Glutamatergic neuron (in vitro differentiated cells): ENCODE measurements around the gene SUGCT. TPM values are rescaled to one million over a fixed set of nuclear protein-coding genes. Genes with fewer than 3 reads are reported as not detected.

Experiments
- DNase-seq: peaks from one replicate; pipeline ENCODE4 v3.0.0; 2022
- H3K27ac Mint-ChIP-seq: one replicate; pipeline ENCODE4 v1.8.0; 2020; ENCODE audit warnings: mild to moderate bottlenecking, mixed read lengths, inconsistent platforms; ENCODE audit not compliant: unreplicated experiment
- H3K27me3 Mint-ChIP-seq: one replicate; pipeline ENCODE4 v1.8.0; 2020; ENCODE audit warnings: mild to moderate bottlenecking, moderate library complexity, mixed read lengths, inconsistent platforms; ENCODE audit not compliant: unreplicated experiment
- H3K36me3 Mint-ChIP-seq: one replicate; pipeline ENCODE4 v1.8.0; 2020; ENCODE audit warnings: mild to moderate bottlenecking, mixed read lengths, inconsistent platforms; ENCODE audit not compliant: unreplicated experiment
- H3K4me1 Mint-ChIP-seq: one replicate; pipeline ENCODE4 v1.8.0; 2020; ENCODE audit warnings: mild to moderate bottlenecking, low read depth, mixed read lengths, inconsistent platforms; ENCODE audit not compliant: unreplicated experiment
- H3K4me3 Mint-ChIP-seq: one replicate; pipeline ENCODE4 v1.8.0; 2020; ENCODE audit warnings: mild to moderate bottlenecking, mixed read lengths, inconsistent platforms; ENCODE audit not compliant: unreplicated experiment
- H3K9me3 Mint-ChIP-seq: one replicate; pipeline ENCODE4 v1.8.0; 2020; ENCODE audit warnings: mild to moderate bottlenecking, moderate library complexity, mixed read lengths, inconsistent platforms; ENCODE audit not compliant: unreplicated experiment
- total RNA-seq: library from RNA; stranded (reverse); fragmentation: NEBNext Ultra II Directional; extraction: Animal tissue kit (Norgen Biotek cat#: 25700); gene quantifications from one replicate; pipeline ENCODE4 v1.2.1, GENCODE V29; 2021; ENCODE audit not compliant: unreplicated experiment
- TF ChIP-seq, protein P1 (sequence below): fragments of 200-600 bp; sonication (generic); IDR thresholded peaks from one replicate; pipeline ENCODE4 v1.5.0; 2021; ENCODE audit not compliant: partially characterized antibody, unreplicated experiment

Gene SUGCT
- total RNA-seq, 1 donor from 2014 or later = 1.2 TPM

DNA sequence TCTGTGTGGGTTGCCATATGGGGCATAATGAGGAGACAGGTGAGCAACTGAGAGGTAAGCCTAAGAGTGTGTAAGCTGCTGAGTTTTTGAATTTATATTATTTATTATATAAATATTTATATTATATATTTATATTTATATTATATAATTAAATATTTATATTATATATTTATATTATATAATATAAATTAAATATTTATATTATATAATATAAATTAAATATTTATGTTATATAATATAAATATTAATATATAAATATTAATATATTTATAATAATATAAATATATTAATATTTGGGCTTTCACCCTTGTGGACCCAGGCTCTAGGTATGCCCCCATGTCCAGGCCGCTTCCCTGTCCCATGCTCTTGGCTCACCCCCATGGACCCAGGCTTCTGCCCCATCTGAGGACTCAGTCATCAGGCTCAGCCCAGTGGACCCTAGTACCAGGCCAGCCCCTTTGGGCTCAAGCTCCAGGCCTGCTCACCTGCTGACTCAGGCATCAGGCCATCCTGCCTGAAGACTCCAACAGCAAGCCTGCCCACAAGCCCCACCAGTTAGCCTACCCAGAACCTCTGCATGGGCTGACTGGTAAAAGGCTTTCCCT is 755.4 kb downstream of the SUGCT start:
- DNase-seq = no peak
- Mint-ChIP-seq H3K36me3 (peaks cover 14% of the 10 kb centered on the region), H3K27ac (no peak overlapping the region), H3K27me3 (no peaks in the 10 kb centered on the region), H3K4me3 (no peak overlapping the region), H3K4me1 (no peaks in the 10 kb centered on the region), H3K9me3 (peaks cover 2% of the 10 kb centered on the region)
- TF ChIP-seq, protein P1, sequence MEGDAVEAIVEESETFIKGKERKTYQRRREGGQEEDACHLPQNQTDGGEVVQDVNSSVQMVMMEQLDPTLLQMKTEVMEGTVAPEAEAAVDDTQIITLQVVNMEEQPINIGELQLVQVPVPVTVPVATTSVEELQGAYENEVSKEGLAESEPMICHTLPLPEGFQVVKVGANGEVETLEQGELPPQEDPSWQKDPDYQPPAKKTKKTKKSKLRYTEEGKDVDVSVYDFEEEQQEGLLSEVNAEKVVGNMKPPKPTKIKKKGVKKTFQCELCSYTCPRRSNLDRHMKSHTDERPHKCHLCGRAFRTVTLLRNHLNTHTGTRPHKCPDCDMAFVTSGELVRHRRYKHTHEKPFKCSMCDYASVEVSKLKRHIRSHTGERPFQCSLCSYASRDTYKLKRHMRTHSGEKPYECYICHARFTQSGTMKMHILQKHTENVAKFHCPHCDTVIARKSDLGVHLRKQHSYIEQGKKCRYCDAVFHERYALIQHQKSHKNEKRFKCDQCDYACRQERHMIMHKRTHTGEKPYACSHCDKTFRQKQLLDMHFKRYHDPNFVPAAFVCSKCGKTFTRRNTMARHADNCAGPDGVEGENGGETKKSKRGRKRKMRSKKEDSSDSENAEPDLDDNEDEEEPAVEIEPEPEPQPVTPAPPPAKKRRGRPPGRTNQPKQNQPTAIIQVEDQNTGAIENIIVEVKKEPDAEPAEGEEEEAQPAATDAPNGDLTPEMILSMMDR = no peak

DNA sequence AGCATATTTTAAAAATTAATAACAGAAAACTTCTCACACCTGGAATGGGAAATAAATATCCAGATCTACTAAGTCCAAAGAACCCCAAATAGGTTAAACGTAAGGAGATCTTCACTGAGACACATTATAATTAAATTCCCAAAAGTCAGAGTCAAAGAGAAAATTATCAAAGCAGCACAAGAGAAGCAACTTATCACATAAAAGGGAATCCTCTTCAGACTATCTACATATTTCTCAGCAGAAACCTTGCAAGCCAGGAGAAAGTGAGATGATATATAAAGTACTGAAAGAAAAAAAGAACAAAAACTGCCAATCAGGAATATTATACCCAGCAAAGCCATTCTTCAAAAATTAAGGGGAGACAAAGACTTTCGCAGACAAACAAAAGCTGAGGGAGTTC is 756.4 kb downstream of the SUGCT start:
- Mint-ChIP-seq H3K27ac (no peak overlapping the region), H3K4me3 (no peak overlapping the region), H3K4me1 (no peaks in the 10 kb centered on the region), H3K27me3 (no peaks in the 10 kb centered on the region), H3K36me3 (peaks cover 14% of the 10 kb centered on the region), H3K9me3 (peaks cover 2% of the 10 kb centered on the region)
- TF ChIP-seq, protein P1 = no peak
- DNase-seq = no peak

DNA sequence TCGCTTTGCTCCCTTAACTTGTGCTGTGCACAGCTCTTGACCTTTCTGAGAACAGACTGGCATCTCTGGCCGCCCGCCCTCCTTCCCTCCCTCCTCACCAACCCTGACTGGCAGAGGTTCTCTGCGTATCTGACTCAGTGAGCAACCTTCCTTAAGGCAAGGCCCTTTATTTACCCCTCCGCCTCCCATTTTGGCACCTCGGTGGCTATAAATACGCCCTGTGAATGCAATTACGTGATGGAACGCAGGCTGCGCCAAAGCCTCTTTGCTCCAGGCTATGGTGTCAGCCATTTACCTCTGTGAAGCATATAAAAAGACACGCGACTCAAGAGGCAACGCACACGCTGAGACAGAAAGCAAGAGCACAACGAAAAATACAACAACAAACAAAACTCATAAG is 764.3 kb downstream of the SUGCT start:
- H3K27ac Mint-ChIP-seq = no peak overlapping the region
- H3K27me3 Mint-ChIP-seq = no peaks in the 10 kb centered on the region
- DNase-seq = no peak
- TF ChIP-seq, protein P1 = no peak
- peaks cover 13% of the 10 kb centered on the region for H3K36me3 Mint-ChIP-seq
- H3K4me3 Mint-ChIP-seq = no peak overlapping the region
- no peaks in the 10 kb centered on the region for H3K4me1 Mint-ChIP-seq
- H3K9me3 Mint-ChIP-seq = no peaks in the 10 kb centered on the region

GRCh38 chr7:40899636-40900507 is 765.1 kb downstream of the SUGCT start:
- no peak for DNase-seq
- no peaks in the 10 kb centered on the region for H3K4me1 Mint-ChIP-seq
- H3K27me3 Mint-ChIP-seq = no peaks in the 10 kb centered on the region
- TF ChIP-seq, protein P1 = no peak
- H3K4me3 Mint-ChIP-seq = no peak overlapping the region
- no peaks in the 10 kb centered on the region for H3K9me3 Mint-ChIP-seq
- H3K27ac Mint-ChIP-seq = no peak overlapping the region
- H3K36me3 Mint-ChIP-seq = peaks cover 11% of the 10 kb centered on the region

GRCh38 chr7:40903872-40904271 is 769.1 kb downstream of the SUGCT start:
- Mint-ChIP-seq H3K9me3 (no peaks in the 10 kb centered on the region), H3K27me3 (no peaks in the 10 kb centered on the region), H3K27ac (no peak overlapping the region), H3K36me3 (peaks cover 6% of the 10 kb centered on the region), H3K4me3 (no peak overlapping the region), H3K4me1 (no peaks in the 10 kb centered on the region)
- DNase-seq = no peak
- TF ChIP-seq, protein P1 = no peak
